ENCODE measurements around the gene PEX5L. TPM values are rescaled to one million over a fixed set of nuclear protein-coding genes. Genes with fewer than 3 reads are reported as not detected.

Gene PEX5L
- total and polyA plus RNA-seq, 2 donors (not counting 1 experiment from before 2014, with no cell fraction given) = 0.52 to 5.9 TPM

- Histone ChIP-seq H3K79me2 (ENCODE audit: control insufficient read depth, insufficient read depth, low read length) (no peaks in the 10 kb centered on the region), H3K36me3 (ENCODE audit: control insufficient read depth, insufficient read depth, low read length) (no peaks in the 10 kb centered on the region), H3K9me3 (ENCODE audit: control insufficient read depth, insufficient read depth, low read depth, low read length) (no peaks in the 10 kb centered on the region), H3K4me2 (ENCODE audit: extremely low read depth, insufficient read depth, low read length) (no peak overlapping the region), H3K27me3 (ENCODE audit: control insufficient read depth, insufficient read depth, low read length) (no peaks in the 10 kb centered on the region), H3K27ac (ENCODE audit: insufficient read depth, low read length) (no peak overlapping the region), H3K4me3 (replicated peaks in 1 of 4; ENCODE audit: control extremely low read depth in 1 of 4, insufficient read depth in 1 of 4, low read depth in 3 of 4, low read length in 4 of 4) (no peak overlapping the region), H3K4me1 (ENCODE audit: control insufficient read depth, extremely low read depth, insufficient read depth, low read length) (no peaks in the 10 kb centered on the region), H2AFZ (ENCODE audit: low read length) (peak overlapping the region; percentile 10), H3K9ac (ENCODE audit: insufficient read depth, low read length) (no peak overlapping the region), H4K20me1 (ENCODE audit: control insufficient read depth, extremely low read depth, insufficient read depth, low read length) (no peaks in the 10 kb centered on the region)
- TF ChIP-seq, protein P1, sequence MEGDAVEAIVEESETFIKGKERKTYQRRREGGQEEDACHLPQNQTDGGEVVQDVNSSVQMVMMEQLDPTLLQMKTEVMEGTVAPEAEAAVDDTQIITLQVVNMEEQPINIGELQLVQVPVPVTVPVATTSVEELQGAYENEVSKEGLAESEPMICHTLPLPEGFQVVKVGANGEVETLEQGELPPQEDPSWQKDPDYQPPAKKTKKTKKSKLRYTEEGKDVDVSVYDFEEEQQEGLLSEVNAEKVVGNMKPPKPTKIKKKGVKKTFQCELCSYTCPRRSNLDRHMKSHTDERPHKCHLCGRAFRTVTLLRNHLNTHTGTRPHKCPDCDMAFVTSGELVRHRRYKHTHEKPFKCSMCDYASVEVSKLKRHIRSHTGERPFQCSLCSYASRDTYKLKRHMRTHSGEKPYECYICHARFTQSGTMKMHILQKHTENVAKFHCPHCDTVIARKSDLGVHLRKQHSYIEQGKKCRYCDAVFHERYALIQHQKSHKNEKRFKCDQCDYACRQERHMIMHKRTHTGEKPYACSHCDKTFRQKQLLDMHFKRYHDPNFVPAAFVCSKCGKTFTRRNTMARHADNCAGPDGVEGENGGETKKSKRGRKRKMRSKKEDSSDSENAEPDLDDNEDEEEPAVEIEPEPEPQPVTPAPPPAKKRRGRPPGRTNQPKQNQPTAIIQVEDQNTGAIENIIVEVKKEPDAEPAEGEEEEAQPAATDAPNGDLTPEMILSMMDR (conservative IDR thresholded peaks at IDR 0.05 in 1 of 2, IDR thresholded peaks at IDR 0.05 in 1 of 2; ENCODE audit: low read depth in 1 of 2, low read length in 2 of 2) = no peak
- TF ChIP-seq EZH2 (IDR thresholded peaks at IDR 0.05; ENCODE audit: low read length, missing control alignments) = no peak
- no peak for DNase-seq (ENCODE audit: low read depth in 2 of 2)
Measured at GRCh38 chr3:179927191-179927590, 109.5 kb downstream of the PEX5L start.

- H2AFZ ChIP-seq (ENCODE audit: low read length) = no peak overlapping the region
- no peaks in the 10 kb centered on the region for H3K4me1 ChIP-seq (ENCODE audit: control insufficient read depth, extremely low read depth, insufficient read depth, low read length)
- H3K27ac ChIP-seq (ENCODE audit: insufficient read depth, low read length) = no peak overlapping the region
- no peaks in the 10 kb centered on the region for H3K79me2 ChIP-seq (ENCODE audit: control insufficient read depth, insufficient read depth, low read length)
- H3K4me3 ChIP-seq (replicated peaks in 1 of 4; ENCODE audit: control extremely low read depth in 1 of 4, insufficient read depth in 1 of 4, low read depth in 3 of 4, low read length in 4 of 4) = no peak overlapping the region
- no peak overlapping the region for H3K4me2 ChIP-seq (ENCODE audit: extremely low read depth, insufficient read depth, low read length)
- no peaks in the 10 kb centered on the region for H3K27me3 ChIP-seq (ENCODE audit: control insufficient read depth, insufficient read depth, low read length)
- no peaks in the 10 kb centered on the region for H4K20me1 ChIP-seq (ENCODE audit: control insufficient read depth, extremely low read depth, insufficient read depth, low read length)
- H3K9ac ChIP-seq (ENCODE audit: insufficient read depth, low read length) = no peak overlapping the region
- DNase-seq (ENCODE audit: low read depth in 2 of 2) = no peak
- no peaks in the 10 kb centered on the region for H3K36me3 ChIP-seq (ENCODE audit: control insufficient read depth, insufficient read depth, low read length)
- TF ChIP-seq, protein P1 (conservative IDR thresholded peaks at IDR 0.05 in 1 of 2, IDR thresholded peaks at IDR 0.05 in 1 of 2; ENCODE audit: low read depth in 1 of 2, low read length in 2 of 2) = no peak
- no peak for TF ChIP-seq EZH2 (IDR thresholded peaks at IDR 0.05; ENCODE audit: low read length, missing control alignments)
- no peaks in the 10 kb centered on the region for H3K9me3 ChIP-seq (ENCODE audit: control insufficient read depth, insufficient read depth, low read depth, low read length)
Measured at GRCh38 chr3:179921951-179922350, 114.8 kb downstream of the PEX5L start.

- TF ChIP-seq EZH2 (IDR thresholded peaks at IDR 0.05; ENCODE audit: low read length, missing control alignments) = no peak
- TF ChIP-seq, protein P1 (conservative IDR thresholded peaks at IDR 0.05 in 1 of 2, IDR thresholded peaks at IDR 0.05 in 1 of 2; ENCODE audit: low read depth in 1 of 2, low read length in 2 of 2) = no peak
- Histone ChIP-seq H3K79me2 (ENCODE audit: control insufficient read depth, insufficient read depth, low read length) (no peaks in the 10 kb centered on the region), H3K36me3 (ENCODE audit: control insufficient read depth, insufficient read depth, low read length) (no peaks in the 10 kb centered on the region), H3K9me3 (ENCODE audit: control insufficient read depth, insufficient read depth, low read depth, low read length) (no peaks in the 10 kb centered on the region), H3K27ac (ENCODE audit: insufficient read depth, low read length) (no peak overlapping the region), H3K9ac (ENCODE audit: insufficient read depth, low read length) (no peak overlapping the region), H4K20me1 (ENCODE audit: control insufficient read depth, extremely low read depth, insufficient read depth, low read length) (no peaks in the 10 kb centered on the region), H3K4me1 (ENCODE audit: control insufficient read depth, extremely low read depth, insufficient read depth, low read length) (no peaks in the 10 kb centered on the region), H3K4me2 (ENCODE audit: extremely low read depth, insufficient read depth, low read length) (no peak overlapping the region), H3K27me3 (ENCODE audit: control insufficient read depth, insufficient read depth, low read length) (no peaks in the 10 kb centered on the region), H2AFZ (ENCODE audit: low read length) (no peak overlapping the region), H3K4me3 (replicated peaks in 1 of 4; ENCODE audit: control extremely low read depth in 1 of 4, insufficient read depth in 1 of 4, low read depth in 3 of 4, low read length in 4 of 4) (no peak overlapping the region)
- DNase-seq (ENCODE audit: low read depth in 2 of 2) = no peak
Measured at GRCh38 chr3:179921500-179921899, 115.2 kb downstream of the PEX5L start.

Measured in fibroblast of lung (primary cell).